Nephron (organoid): ENCODE measurements around the gene SMARCC1.

Experiments used
- H3K27ac Mint-ChIP-seq, 3 experiments: 2 replicates each; pipeline ENCODE4 v1.8.0; 2020; ENCODE audit warnings: mixed read lengths in 3 of 3, mild to moderate bottlenecking in 2 of 3, moderate library complexity in 1 of 3
- H3K27me3 Mint-ChIP-seq: 2 replicates; pipeline ENCODE4 v1.8.0; 2021; ENCODE audit warnings: low read depth, mild to moderate bottlenecking, moderate library complexity, mixed read lengths
- H3K36me3 Mint-ChIP-seq: 2 replicates; pipeline ENCODE4 v1.8.0; 2020; ENCODE audit warnings: low read depth, mixed read lengths
- H3K4me1 Mint-ChIP-seq: 2 replicates; pipeline ENCODE4 v1.8.0; 2020; ENCODE audit warnings: mixed read lengths
- H3K4me3 Mint-ChIP-seq, 3 experiments: 2 replicates each; pipeline ENCODE4 v1.8.0; 2020; ENCODE audit warnings: mild to moderate bottlenecking in 3 of 3, mixed read lengths in 3 of 3, moderate library complexity in 2 of 3
- H3K9me3 Mint-ChIP-seq: 2 replicates; pipeline ENCODE4 v1.8.0; 2020; ENCODE audit warnings: mixed read lengths
- TF ChIP-seq, protein P1 (sequence below), 3 experiments: fragments of 200-600 bp; sonication (generic); IDR thresholded peaks; one replicate each; pipeline ENCODE4 v1.5.0; 2021; ENCODE audit warnings: antibody characterized with exemption in 3 of 3; ENCODE audit not compliant: unreplicated experiment in 3 of 3

SMARCC1 gene

DNA sequence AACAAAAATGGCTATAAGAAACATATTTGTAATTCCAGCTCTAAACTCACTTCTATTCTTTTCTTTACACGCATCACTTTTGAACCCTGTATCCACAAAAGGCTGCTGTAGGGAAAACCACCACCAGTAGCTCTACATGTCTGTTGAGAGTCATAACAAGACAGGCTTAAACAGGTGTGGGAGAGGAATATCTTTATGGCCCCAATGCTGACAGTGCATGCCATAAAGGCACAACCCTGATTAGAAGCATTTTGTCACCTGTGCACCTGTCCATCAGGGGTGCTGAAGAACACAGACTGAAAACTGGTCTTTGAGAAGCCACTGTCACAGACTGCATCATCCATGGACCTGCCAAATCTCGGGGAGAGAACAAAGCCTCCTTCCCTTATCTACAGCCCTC, 191.5 kb downstream of the SMARCC1 start:
- H3K4me3 Mint-ChIP-seq = no peak overlapping the region
- H3K27ac Mint-ChIP-seq = no peak overlapping the region
- no peaks in the 10 kb centered on the region for H3K27me3 Mint-ChIP-seq
- TF ChIP-seq, protein P1, sequence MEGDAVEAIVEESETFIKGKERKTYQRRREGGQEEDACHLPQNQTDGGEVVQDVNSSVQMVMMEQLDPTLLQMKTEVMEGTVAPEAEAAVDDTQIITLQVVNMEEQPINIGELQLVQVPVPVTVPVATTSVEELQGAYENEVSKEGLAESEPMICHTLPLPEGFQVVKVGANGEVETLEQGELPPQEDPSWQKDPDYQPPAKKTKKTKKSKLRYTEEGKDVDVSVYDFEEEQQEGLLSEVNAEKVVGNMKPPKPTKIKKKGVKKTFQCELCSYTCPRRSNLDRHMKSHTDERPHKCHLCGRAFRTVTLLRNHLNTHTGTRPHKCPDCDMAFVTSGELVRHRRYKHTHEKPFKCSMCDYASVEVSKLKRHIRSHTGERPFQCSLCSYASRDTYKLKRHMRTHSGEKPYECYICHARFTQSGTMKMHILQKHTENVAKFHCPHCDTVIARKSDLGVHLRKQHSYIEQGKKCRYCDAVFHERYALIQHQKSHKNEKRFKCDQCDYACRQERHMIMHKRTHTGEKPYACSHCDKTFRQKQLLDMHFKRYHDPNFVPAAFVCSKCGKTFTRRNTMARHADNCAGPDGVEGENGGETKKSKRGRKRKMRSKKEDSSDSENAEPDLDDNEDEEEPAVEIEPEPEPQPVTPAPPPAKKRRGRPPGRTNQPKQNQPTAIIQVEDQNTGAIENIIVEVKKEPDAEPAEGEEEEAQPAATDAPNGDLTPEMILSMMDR (IDR thresholded peaks at IDR 0.05; ENCODE audit: unreplicated experiment in 3 of 3) = no peak
- H3K36me3 Mint-ChIP-seq = peaks cover 81% of the 10 kb centered on the region
- H3K4me1 Mint-ChIP-seq = peaks cover 15% of the 10 kb centered on the region
- H3K9me3 Mint-ChIP-seq = no peaks in the 10 kb centered on the region

DNA sequence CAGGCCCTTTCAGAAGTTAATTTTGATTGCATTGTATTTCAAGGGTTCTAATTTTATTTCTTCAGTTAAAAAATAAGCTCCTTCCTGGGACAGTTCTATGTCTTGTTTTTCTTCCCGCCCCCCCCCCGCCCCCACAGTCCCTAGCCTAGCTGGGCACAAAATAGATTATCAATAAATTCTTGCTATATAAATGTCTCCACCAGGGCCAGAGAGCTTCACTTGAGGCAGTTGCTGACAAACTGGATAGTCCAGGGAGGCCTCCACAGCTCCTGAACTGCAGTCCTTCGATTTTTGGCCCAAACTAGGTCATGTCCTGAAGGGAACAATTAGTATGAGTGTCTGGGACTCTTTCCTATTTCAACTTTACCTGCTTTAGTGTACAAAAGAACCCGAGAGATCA, 193.1 kb downstream of the SMARCC1 start:
- Mint-ChIP-seq H3K9me3 (no peaks in the 10 kb centered on the region), H3K27me3 (no peaks in the 10 kb centered on the region), H3K27ac (no peak overlapping the region), H3K4me1 (peaks cover 15% of the 10 kb centered on the region), H3K36me3 (peaks cover 81% of the 10 kb centered on the region), H3K4me3 (no peak overlapping the region)
- TF ChIP-seq, protein P1 (IDR thresholded peaks at IDR 0.05; ENCODE audit: unreplicated experiment in 3 of 3) = no peak

DNA sequence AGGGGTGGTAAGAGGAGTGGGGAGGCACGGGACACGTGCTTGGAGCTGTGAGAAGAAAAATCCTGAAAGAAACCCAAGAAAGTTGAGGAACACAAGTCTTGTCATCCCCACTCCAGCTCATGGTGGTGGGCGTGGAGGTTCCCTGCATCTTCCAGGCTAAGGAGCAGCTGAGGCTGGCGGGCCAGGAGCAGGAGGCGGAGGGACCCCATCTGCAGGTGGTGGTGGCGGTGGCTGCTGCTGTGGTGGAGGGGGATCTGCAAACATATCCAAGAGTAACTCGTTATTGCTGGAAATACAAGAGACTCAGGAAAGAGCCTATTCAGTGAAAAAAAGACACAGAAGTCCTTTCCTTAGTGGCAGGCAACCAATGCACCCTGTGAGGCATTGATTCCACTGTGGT, 193.6 kb downstream of the SMARCC1 start:
- H3K9me3 Mint-ChIP-seq = no peaks in the 10 kb centered on the region
- H3K4me1 Mint-ChIP-seq = peaks cover 15% of the 10 kb centered on the region
- no peak overlapping the region for H3K27ac Mint-ChIP-seq
- TF ChIP-seq, protein P1 (IDR thresholded peaks at IDR 0.05; ENCODE audit: unreplicated experiment in 3 of 3) = no peak
- no peak overlapping the region for H3K4me3 Mint-ChIP-seq
- peaks cover 75% of the 10 kb centered on the region for H3K36me3 Mint-ChIP-seq
- H3K27me3 Mint-ChIP-seq = no peaks in the 10 kb centered on the region

DNA sequence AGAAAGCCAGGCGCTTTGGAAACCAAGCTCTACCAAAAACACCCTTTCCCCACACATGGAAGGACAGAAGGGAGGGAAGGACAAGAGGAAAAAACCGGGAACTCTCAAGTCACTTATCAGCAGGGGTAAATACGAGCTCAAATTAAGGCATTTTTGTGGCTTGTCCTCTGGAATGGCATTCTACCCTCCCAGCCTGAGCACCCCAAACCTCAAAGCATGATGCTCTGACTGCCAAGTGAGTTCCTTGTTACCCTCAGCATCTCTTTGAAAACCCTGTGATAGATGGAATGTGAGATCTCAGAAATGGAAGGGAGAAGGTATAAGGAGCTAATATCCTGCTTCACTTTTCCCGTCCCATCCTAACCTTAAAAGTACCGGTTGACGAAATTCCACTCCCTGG, 194.9 kb downstream of the SMARCC1 start:
- Mint-ChIP-seq H3K4me3 (no peak overlapping the region), H3K4me1 (peaks cover 7% of the 10 kb centered on the region), H3K9me3 (no peaks in the 10 kb centered on the region), H3K36me3 (peaks cover 70% of the 10 kb centered on the region), H3K27ac (no peak overlapping the region), H3K27me3 (peaks cover 5% of the 10 kb centered on the region)
- TF ChIP-seq, protein P1 (IDR thresholded peaks at IDR 0.05; ENCODE audit: unreplicated experiment in 3 of 3) = no peak

DNA sequence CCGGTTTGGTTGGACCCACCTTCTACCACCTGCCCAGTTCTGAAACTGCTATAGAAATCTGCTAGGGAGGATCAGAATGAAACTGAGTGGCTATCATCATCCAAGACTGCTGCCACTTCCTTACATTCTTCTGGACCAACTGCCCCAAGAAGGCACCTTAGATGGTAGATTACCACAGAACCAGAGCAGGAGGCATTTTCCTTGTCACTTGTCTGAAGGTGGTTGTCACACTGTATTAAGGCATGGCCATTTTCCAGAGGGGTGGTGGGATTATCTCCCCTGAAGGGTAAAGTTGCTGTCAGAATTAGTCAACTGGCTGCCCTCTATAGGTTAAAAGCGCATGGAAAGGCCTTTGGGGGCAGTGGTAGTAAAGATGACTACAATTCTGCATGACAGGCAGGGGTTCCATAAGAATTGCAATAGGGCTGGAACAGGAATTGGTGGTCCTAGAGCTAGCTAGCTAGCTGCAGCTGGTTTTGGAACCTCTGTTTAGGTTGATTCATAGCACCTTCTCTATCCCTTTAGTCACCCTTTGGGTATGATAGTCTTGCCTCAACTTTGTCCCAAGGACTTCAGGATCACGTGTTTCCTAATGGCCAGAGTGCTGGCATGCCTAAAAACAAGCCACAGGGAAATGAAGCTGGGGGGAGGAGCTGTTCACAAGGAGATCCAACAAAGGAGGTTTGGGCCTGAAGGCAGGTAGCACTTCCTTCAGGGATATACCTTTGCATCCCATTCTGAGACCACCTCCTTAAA, 198.2 kb downstream of the SMARCC1 start:
- H3K27ac Mint-ChIP-seq = no peak overlapping the region

More for the DNA sequence above, 198.2 kb downstream of the SMARCC1 start:
- peaks cover 29% of the 10 kb centered on the region for H3K27me3 Mint-ChIP-seq
- H3K36me3 Mint-ChIP-seq = peaks cover 38% of the 10 kb centered on the region
- H3K4me1 Mint-ChIP-seq = no peaks in the 10 kb centered on the region
- H3K9me3 Mint-ChIP-seq = no peaks in the 10 kb centered on the region
- no peak overlapping the region for H3K4me3 Mint-ChIP-seq
- TF ChIP-seq, protein P1 (IDR thresholded peaks at IDR 0.05; ENCODE audit: unreplicated experiment in 3 of 3) = no peak
